DMS153 (cell line): Measurements from ENCODE around the gene SASH3.
"Not testable (repeated sequence)": the region's sequence is repeated elsewhere in the genome, so short reads cannot be mapped to it uniquely, and the experiment has no call there.

Experiments used
- DNase-seq: peaks from one replicate; lab custom pipeline; 2025; lab: John Stamatoyannopoulos, UW

Gene SASH3

GRCh38 chrX:129779747-129780146 lies at the start of gene SASH3:
SASH3 (plus strand) TSS chrX:129779949; CDS start chrX:129780098, 149 bp downstream.
- DNase-seq = no peak

- no peak for DNase-seq
Observed at GRCh38 chrX:129731228-129731627, 48.5 kb upstream of the SASH3 start.

DNA sequence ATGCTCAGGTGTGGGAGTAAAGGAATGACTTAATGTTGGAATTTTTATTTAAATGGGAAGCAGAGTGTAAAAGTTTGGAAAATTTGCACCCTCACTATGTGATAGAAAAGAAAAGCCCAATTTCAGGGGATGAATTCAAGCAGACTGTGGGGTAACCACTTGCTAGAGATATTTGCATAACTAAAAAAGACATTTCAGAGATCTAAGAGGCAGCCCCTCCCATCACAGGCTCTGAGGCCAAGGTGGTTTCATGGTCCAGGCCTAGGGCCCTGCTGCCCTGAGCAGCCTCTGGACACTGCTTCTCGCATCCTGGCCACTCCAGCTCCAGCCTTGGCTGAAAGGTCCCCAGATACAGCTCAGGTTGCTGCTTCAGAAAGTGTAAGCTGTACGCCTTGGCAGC lies 46.9 kb upstream of the SASH3 start:
- no peak for DNase-seq

DNA sequence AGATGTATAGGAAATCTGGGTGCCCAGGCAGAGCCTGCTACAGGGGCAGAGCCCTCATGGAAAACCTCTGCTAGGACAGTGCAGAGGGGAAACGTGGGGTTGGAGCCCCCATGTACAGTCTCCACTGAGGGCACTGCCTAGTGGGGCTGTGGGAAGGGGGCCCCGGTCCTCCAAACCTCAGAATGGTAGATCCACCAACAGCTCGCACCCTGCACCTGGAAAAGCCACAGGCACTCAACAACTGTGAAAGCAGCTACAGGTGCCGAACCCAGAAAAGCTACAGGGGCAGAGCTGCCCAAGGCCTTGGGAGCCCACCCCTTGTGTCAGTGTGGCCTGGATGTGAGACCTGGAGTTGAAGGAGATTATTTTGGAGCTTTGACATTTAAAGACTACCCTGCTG lies 46.4 kb upstream of the SASH3 start:
- DNase-seq = no peak

GRCh38 chrX:129736491-129736890 lies 43.3 kb upstream of the SASH3 start:
- DNase-seq = no peak

- no peak for DNase-seq
Observed at GRCh38 chrX:129737916-129738315, 41.8 kb upstream of the SASH3 start.

GRCh38 chrX:129738466-129739308 lies 41.1 kb upstream of the SASH3 start, which contains the start of gene XPNPEP2:
XPNPEP2 (plus strand) TSS chrX:129738979; CDS start chrX:129739214, 235 bp downstream.
- no peak for DNase-seq

GRCh38 chrX:129739578-129739977 lies 40.2 kb upstream of the SASH3 start:
- no peak for DNase-seq

DNA sequence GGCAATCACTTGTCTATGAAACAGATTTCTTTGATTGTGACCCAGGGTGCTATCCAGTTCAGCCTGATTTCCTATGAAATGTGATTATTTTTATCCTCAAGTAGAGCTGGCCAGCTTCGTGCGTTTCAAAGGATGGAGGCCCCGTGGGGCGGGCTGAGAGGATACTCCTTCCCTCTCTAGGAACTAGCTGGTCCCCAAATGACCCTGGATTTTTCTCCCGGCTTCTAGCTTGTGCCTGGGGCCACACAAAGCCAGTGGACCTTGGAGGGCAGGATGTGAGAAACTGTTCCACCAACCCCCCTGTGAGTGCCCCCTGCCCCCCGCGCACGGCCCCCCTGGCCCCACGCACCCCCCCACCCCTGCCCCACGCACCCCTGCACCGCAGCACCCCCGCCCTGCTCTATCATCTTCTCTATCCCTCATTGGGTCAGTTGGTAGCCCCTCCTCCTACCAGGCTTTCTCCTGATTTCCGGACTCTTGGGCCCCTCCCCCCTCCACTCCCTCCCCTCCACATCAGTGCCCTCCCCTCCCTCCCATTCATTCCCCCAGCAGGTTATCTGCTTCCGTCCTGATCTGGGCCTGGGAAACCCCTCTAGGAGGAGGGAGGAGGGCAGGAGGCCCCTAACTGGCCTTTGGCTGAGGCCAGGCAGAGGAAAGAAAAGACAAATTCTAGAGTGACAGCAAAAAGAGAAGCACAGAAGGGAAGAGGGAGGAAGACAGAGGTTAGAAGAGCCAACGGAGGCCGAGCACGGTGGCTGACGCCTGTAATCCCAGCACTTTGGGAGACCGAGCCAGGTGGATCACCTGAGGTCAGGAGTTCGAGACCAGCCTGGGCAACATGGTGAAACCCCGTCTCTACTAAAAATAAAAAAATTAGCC lies 37.6 kb upstream of the SASH3 start:
- no peak for DNase-seq

DNA sequence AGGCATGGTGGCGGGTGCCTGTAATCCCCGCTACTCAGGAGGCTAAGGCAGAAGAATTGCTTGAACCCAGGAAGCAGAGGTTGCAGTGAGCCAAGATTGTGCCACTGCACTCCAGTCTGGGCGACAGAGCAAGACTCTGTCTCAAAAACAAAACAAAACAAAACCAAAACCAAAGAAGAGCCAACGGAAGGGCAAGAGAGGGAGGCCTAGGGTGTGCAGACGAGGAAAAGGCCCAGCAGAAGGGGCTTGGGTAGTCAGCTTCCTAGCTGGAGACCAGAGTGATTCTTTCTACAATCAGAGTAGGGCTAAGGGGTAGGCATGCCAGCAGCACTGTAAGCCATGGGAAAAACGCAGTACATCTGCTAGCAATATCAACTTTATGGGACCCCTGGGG lies 37.0 kb upstream of the SASH3 start:
- DNase-seq = not testable (repeated sequence)

GRCh38 chrX:129743821-129744220 lies 35.9 kb upstream of the SASH3 start:
- DNase-seq = no peak

DNA sequence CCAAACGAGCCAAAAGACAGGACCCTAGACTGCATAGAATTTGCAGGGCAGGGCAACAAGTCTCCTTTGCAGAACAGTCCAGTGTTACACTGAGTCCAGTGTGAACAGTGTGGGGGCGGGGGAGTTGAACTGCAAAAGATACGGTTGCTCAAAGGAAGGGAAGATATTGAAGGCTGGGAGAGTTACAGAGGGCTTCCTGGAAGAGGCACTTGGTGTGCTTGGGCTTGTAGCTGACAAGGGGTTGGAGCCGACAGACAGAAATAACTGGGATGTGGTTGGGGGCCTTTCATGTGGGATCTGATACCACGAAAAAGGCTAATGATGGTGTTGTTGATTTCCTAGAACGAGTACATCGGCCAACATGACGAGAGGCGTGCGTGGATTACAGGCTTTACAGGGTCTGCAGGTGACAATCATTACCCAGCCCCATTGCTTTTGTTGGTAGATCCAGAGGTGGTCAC lies 34.9 kb upstream of the SASH3 start:
- DNase-seq = no peak

DNA sequence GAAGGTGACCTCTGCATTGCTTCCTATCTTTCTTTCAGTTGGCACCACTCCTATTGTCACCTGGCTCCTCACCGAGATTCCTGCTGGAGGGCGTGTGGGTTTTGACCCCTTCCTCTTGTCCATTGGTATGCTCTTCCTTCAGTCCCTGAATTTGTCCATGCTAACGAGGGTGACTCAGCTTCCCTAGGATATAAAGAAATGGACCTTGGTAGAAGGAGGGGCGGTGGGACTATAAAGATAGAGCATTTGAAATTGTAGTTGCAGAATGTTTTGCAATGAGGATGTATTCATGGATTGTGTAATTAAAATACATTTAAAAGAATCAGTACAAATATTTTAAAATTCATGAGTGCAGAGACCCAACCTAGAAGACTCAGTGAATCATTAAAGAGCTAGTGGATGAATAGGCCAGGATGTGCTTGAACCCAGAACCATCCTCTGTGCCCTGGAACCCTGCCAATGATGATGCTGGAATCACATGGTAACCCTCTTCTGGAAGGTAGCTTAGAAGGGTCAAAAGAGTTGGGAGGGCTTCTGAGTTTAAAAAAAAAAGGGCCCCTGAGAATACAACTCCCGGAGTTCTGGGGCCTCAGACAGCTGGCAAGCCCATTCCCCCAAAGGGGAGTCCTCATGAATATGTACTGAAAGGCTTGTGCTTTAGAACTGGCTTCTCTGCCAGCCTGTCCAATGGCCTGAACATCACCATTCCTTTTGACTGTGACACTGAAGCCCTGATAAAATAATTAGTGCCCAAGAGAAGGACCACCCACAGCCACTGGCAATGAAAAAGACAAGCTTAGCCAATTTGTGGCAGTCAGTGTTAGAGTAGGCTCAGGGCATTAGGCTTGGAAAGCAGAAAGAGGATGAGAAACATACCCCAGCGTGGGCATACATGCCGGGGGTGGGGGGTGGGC lies 32.9 kb upstream of the SASH3 start:
- no peak for DNase-seq

DNA sequence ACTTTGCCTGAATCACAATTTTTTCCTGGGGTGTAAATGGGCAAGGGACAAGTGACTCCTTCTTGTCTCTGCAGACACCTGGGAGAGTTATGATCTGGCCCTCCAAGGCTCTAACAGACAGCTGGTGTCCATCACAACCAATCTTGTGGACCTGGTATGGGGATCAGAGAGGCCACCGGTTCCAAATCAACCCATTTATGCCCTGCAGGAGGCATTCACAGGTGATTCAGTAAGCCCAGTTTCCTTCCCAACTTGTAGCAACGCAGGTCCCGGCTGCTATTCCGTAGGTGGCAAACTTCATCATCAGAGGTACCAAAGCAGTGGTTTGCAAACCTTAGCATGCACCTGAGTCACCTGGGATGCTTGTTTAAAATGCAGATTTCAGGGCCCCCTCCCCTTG lies 32.2 kb upstream of the SASH3 start:
- no peak for DNase-seq

GRCh38 chrX:129748305-129748704 lies 31.4 kb upstream of the SASH3 start:
- no peak for DNase-seq

DNA sequence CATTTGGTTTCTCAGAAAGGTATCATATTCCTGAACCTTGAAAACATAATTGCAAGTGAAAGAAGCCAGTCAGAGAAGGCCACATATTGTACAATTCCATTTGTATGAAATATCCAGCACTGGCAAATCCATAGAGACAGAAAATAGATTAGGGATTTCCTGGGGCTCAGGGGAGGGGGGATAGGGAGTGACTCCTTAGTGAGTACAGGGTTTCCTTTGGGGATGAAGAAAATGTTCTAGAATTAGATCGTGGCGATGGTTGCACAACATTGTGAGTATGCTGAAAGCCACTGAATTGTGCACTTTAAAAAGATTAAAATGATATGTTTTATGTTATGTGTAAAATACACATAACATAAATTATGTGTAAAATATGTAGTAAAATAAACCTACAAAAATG lies 30.7 kb upstream of the SASH3 start:
- no peak for DNase-seq

- no peak for DNase-seq
Observed at GRCh38 chrX:129750971-129751370, 28.8 kb upstream of the SASH3 start.

DNA sequence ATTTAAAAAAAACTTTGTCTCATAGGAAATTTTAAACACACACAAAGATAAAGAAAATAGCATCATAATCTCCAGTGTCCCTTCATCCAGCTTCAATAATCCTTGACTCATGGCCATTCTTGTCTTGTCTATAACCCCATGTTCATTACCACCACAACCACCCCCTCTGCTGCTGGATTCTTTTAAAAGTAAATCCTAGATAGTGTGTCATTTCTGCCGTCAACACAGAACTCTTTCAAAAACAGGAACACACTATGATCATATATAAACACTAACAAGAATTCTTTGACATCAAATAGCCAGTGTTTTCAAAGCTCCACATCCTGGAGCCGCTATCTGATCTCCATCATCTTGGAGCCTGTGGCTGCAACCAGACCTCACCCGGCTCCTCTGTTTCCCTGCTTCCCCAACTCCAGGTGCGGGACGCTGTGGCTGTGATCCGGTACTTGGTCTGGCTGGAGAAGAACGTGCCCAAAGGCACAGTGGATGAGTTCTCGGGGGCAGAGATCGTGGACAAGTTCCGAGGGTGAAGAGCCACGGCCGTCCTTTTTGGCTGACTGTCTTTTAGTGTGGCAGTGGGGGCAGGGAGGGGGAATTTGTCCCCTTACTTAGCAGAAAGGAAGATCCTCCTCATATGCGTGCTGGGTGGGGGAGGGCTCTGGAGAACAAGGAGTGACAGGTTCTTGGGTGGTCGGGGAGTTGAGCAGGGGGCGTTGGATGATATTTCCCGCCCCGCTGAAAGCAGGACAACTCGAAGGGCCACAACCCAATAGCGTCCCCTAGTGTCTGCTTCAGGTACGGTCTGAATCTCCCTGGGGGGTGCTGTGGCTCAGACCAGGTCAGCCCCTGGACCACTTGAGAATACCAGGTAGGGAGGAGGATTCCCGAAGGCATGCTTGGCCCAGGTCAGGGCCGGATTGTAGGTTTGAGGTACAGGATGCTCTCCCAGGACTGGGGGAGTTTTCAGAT lies 25.4 kb upstream of the SASH3 start:
- DNase-seq = no peak

- DNase-seq = no peak
Observed at GRCh38 chrX:129755779-129756650, 23.7 kb upstream of the SASH3 start.
